ENCODE data around the gene MYLK.

MYLK gene

DNA sequence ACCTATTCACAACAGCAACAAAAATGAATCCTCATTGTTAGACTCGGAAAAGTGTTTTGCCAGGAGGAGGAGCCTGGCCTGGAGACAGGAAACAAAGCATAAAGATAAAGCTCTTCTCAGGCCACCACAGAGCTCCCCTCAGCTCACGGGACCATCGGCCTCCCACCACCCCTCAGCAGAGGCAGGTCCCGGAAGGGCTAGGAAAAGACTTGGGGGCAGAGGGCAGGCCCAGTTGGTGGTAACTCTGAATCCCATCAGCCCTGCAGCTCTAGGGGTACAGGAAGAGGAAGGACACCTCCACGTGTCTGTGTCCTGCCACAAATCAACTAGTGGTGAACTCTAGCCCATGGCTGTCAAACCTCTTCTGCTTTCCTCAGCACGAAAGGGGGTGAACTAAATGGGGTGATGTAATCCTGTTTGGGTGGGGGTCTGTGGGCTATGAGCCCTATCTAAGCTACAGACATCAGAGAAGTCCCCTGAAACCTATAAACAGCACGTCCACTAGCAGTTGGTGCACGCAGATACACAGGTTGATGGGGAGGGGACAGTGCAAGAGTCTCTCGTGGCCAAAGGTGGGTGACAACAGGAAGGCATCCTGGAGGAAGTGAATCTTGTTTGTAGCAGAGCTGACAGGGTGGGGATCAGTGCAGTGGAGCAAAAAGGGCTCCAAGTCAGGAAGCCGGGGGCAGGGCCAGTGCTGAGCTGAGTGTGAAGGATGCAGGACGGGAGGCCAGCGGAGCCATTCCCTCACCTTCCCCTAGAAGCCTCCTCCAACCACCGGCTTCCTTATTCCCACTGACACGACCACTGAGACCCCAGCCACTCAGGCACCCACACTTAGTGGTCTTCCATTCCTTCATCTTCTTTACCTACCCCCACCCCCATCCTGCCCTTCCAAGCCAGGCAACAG lies 188.1 kb downstream of the MYLK start:
- no peak for DNase-seq (ENCODE audit: low read depth)

DNA sequence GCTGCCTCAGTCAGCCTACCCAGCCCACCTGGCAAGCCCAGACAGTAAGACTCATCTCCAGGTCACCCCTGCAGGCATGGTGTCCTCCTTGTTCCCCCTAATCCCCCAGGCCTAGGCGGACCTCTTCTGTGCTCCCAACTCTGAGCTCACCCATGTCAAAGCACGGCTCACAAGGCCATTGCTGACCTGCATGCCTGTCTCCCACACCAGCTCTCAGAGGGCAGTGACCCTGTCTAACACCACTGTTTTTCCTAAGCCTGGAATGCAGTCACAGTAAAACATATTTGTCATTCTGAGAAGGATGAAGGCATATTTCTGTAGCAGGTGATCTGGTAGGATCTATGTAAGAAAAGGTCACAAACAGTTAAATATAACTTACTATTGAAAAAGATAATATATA lies 189.0 kb downstream of the MYLK start:
- DNase-seq (ENCODE audit: low read depth): no peak

GRCh38 chr3:123694366-123695087 lies 189.6 kb downstream of the MYLK start:
- DNase-seq (ENCODE audit: low read depth): no peak

GRCh38 chr3:123693584-123694190 lies 190.4 kb downstream of the MYLK start:
- no peak for DNase-seq (ENCODE audit: low read depth)

GRCh38 chr3:123692671-123693070 lies 191.5 kb downstream of the MYLK start:
- DNase-seq (ENCODE audit: low read depth): no peak

DNA sequence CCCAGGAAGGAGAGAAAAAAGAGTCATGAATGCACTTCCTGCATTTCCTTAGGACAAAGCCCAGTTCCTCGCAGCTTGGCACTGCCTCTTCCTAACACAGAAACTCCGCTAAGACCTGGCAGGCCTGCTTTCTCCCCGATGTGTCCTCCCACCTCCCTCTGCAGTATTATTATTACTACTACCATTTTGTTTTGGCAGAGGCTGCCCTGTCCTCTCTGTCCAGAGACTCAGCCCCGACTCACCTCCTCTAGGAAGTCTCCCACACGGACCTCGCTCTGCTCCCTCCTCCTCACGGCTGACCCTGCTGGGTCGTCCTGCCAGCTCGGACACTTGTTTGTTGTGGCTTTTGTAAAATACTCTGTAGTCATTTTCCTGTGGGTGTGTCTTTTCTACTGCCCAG lies 192.1 kb downstream of the MYLK start:
- DNase-seq (ENCODE audit: low read depth): no peak

DNA sequence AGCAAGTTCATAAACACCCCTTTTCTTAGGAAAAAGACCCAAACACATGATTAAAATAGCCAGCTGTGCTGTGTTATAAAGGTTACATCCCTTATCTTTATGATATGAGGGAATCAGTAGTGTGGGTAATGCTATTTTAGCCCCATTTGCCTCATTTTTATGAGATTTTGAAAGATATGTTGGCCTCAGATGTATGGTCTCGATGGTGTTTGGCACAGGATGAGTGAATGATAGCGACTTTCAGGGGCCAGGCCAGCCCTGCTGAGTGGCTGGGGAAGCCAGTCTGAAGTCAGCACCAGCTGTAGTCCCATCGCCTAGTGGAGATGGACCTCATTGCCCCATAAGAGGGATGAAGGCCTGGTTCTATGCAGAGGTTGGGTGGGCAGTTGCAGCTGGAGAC lies 194.3 kb downstream of the MYLK start:
- no peak for DNase-seq (ENCODE audit: low read depth)

GRCh38 chr3:123688241-123688747 lies 195.8 kb downstream of the MYLK start:
- peak; percentile 98 for DNase-seq (ENCODE audit: low read depth)

DNA sequence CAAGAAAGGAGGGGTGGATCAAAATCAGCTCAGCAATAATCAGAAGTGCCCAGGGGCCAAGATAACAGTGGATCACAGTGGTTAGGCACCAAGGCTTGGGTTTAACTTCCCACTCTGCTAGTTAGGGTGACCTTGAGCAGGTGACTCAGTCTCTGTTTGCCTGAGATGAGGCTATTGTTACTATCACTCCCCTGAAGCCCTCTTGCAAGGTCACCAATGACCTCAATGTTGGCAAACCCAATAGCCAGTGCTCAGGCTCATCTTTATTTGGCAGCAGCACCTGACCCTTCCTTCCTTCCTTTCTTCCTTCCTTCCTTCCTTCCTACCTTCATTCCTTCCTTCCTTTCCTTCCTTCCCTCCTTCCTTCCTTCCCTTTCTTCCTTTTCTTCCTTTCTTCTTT lies 196.8 kb downstream of the MYLK start:
- no peak for DNase-seq (ENCODE audit: low read depth)

- DNase-seq (ENCODE audit: low read depth): no peak
Observed at GRCh38 chr3:123686251-123686650, 197.9 kb downstream of the MYLK start.

DNA sequence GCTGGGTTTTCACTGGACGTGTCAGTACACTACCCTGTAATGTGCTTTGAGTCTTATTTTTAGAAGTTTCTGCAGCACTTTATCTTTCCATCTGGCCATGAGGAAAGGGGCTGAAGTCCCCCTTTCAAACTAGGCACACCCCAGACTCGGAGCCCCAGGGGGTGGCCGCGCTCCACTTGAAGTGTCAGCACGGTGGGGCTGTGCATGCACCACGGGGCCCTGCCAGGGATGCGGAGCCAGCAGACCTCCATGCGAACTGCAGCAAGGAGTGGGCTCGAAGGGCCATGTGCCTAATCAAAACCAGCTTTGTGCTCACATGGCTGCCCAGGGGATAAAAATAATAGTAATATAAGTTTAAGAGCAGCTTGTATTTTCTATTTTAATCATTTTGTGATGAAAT lies 198.4 kb downstream of the MYLK start:
- no peak for DNase-seq (ENCODE audit: low read depth)

GRCh38 chr3:123684636-123685035 lies 199.5 kb downstream of the MYLK start:
- DNase-seq (ENCODE audit: low read depth): no peak

- no peak for DNase-seq (ENCODE audit: low read depth)
Observed at GRCh38 chr3:123684209-123684608, 199.9 kb downstream of the MYLK start.

DNA sequence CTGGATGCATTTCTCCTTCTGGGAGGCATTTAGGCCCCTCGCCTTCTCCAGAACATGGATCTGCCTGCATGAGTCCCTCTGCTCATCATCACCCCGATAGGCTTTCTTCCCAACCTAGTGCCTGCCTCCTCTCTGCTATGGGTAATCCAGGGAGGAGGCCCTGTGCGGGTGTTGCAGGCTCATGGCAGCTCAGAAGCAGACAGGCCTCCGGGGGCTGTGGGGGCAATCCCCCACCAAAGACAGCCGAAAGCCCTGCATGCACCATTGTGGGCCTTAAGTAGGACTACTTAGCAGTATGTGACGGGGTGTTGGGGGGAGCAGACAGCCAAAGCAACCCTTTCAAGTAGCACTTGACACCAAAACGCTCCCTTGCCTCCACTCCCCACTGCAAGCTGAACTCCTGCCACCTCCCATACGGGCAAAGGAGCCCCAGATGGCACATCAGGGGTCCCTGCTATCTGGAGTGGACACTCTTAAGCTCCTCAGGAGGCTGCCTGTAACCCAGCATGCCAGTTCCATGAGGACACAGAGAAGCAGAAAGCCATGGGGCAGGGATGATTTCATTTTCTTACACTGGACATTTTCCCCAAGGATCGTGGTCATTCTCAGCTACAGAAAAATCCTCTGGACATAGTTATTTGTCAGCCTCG lies 200.5 kb downstream of the MYLK start:
- no peak for DNase-seq (ENCODE audit: low read depth)

- no peak for DNase-seq (ENCODE audit: low read depth)
Observed at GRCh38 chr3:123682781-123683504, 201.2 kb downstream of the MYLK start.

GRCh38 chr3:123682302-123682701 lies 201.8 kb downstream of the MYLK start:
- no peak for DNase-seq (ENCODE audit: low read depth)

GRCh38 chr3:123679712-123680386 lies 204.3 kb downstream of the MYLK start:
- DNase-seq (ENCODE audit: low read depth): no peak

DNA sequence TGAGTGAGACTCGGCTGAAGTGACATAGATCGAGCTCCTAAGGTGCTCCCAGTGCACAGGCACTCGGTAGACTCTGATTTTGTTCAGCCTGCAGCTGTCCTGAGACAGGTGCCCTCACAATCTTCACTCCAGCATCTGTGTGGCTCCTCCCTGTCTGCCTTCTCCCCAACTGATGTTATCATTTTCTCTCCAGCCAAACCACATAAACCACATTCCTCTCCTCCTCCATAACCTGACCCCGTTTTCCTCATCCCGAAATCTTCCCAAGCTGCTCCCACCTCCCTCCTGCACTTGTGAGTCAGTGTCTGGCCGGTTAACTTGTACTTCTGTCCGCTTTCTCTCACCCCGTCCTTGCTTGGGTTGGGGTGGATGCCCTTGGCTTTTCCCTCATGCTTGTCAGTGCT lies 206.0 kb downstream of the MYLK start:
- peak; percentile 78 for DNase-seq (ENCODE audit: low read depth)

DNA sequence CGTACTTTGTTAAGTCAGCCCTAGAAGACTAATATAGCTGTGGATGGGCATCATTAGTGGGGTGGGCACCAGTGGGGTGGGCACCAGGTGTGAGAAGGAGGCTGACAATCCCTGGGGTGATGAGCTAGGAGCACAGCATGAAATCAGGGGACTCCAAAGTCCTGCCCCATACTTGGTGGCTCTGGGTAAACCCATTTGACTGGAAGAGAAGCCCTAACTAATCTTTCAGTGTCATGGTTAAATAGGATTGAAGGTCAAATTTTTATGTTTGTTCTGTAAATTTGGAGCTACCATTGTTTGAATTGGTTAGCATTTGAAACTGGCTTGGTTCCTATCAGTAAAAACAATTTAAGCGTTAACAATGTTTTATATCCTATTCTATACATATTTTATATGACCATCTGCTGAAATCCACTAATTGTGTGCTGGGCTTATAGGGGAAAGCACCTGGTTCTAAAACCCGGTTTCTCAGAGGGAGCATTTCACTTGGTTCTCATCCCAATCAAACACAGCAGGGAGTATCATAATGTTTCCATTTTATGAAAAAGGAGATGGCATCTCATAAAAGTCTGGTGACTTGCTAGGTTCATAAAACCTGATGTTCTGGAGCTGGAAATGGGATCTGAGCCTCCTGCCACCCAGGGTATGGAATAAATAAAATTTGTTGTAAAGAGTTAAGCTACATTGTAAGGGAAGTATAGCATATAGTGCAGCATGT lies 211.5 kb downstream of the MYLK start:
- DNase-seq (ENCODE audit: low read depth): no peak

DNA sequence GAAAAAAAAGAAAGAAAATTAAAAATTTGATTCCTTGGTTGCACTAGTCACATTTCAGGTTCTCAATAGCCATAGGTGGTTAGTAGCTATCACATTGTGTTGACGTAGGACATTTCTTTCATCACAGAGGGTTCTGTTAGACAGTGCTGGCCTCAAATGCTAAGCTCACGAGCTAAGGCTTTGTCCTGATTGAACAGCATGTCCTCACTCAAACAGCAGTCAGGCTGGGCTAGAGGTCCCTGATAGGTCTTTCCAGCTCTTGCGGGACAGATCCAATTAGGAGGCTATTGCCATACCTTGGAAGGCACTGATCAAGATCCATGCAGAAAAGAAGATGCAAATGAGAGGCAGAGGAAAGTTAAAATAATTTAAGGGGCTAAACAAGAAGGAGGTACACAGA lies 213.4 kb downstream of the MYLK start:
- DNase-seq (ENCODE audit: low read depth): no peak

Data from HS-5 (cell line).